ENCODE results near the gene CPE.

DNA sequence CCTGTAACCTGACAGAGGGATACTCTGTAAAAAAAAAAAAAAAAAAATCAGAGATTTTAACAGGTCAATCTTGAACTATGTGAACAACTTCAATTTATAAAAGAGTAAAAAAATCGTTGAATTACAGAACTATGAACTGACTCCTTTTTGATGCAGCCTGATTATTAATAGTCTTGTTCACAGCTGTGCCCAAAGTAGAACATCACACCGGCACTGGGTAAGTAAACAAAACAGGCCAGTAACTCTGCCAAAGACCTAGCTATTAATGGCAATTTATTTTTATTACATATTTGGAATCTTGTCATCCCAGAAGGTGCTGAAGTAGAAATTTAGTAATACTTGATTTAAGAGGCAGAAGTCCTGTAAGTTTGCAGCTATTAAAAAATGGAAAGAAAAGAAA, 31.4 kb downstream of the CPE start:
- TF ChIP-seq ZFP30 (CRISPR knock-in tag; IDR thresholded peaks at IDR 0.05) (no peak), ARNTL (CRISPR knock-in tag; IDR thresholded peaks at IDR 0.05; ENCODE audit: borderline replicate concordance, low read depth) (no peak), RARB (CRISPR knock-in tag; IDR thresholded peaks at IDR 0.05) (no peak), CSDC2 (CRISPR knock-in tag; IDR thresholded peaks at IDR 0.05) (no peak), ISL1 (CRISPR knock-in tag; IDR thresholded peaks at IDR 0.05) (no peak), ZFP3 (CRISPR knock-in tag; IDR thresholded peaks at IDR 0.05) (no peak), ZNF70 (CRISPR knock-in tag; IDR thresholded peaks at IDR 0.05) (no peak), ZC3H10 (CRISPR knock-in tag; IDR thresholded peaks at IDR 0.05) (no peak), CSRNP3 (CRISPR knock-in tag; IDR thresholded peaks at IDR 0.05) (no peak)
- TF ChIP-seq, protein P1, sequence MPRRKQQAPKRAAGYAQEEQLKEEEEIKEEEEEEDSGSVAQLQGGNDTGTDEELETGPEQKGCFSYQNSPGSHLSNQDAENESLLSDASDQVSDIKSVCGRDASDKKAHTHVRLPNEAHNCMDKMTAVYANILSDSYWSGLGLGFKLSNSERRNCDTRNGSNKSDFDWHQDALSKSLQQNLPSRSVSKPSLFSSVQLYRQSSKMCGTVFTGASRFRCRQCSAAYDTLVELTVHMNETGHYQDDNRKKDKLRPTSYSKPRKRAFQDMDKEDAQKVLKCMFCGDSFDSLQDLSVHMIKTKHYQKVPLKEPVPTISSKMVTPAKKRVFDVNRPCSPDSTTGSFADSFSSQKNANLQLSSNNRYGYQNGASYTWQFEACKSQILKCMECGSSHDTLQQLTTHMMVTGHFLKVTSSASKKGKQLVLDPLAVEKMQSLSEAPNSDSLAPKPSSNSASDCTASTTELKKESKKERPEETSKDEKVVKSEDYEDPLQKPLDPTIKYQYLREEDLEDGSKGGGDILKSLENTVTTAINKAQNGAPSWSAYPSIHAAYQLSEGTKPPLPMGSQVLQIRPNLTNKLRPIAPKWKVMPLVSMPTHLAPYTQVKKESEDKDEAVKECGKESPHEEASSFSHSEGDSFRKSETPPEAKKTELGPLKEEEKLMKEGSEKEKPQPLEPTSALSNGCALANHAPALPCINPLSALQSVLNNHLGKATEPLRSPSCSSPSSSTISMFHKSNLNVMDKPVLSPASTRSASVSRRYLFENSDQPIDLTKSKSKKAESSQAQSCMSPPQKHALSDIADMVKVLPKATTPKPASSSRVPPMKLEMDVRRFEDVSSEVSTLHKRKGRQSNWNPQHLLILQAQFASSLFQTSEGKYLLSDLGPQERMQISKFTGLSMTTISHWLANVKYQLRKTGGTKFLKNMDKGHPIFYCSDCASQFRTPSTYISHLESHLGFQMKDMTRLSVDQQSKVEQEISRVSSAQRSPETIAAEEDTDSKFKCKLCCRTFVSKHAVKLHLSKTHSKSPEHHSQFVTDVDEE (CRISPR knock-in tag; IDR thresholded peaks at IDR 0.05), result no peak
- TF ChIP-seq, protein P2, sequence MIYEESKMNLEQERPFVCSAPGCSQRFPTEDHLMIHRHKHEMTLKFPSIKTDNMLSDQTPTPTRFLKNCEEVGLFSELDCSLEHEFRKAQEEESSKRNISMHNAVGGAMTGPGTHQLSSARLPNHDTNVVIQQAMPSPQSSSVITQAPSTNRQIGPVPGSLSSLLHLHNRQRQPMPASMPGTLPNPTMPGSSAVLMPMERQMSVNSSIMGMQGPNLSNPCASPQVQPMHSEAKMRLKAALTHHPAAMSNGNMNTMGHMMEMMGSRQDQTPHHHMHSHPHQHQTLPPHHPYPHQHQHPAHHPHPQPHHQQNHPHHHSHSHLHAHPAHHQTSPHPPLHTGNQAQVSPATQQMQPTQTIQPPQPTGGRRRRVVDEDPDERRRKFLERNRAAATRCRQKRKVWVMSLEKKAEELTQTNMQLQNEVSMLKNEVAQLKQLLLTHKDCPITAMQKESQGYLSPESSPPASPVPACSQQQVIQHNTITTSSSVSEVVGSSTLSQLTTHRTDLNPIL (CRISPR knock-in tag; IDR thresholded peaks at IDR 0.05; ENCODE audit: low read depth), result no peak

Measured in SK-N-SH treated with all-trans-retinoic acid at 6 μM for 48 hours (cell line).